ENCODE data around the gene GALNT11.
"Not testable (repeated sequence)": the region's sequence is repeated elsewhere in the genome, so short reads cannot be mapped to it uniquely, and the experiment has no call there.

GALNT11 gene

DNA sequence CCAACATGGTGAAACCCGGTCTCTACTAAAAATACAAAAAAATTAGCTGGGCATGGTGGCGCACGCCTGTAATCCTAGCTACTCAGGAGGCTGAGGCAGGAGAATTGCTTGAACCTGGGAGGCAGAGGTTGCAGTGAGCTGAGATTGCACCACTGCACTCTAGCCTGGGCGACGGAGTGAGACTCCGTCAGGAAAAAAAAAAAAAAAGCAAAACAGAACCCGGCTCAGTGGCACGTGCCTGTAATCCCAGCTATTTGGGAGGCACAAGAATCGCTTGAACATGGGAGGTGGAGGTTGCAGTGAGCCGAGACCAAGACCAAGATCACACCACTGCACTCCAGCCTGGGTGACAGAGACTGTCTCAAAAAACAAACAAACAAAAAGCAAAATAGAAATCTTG, 3.7 kb upstream of the GALNT11 start:
- DNase-seq (ENCODE audit: low read depth in 1 of 2, low spot score in 1 of 2); H3K27ac ChIP-seq (replicated peaks); H3K27me3 ChIP-seq (ENCODE audit: insufficient read depth, poor library complexity, severe bottlenecking); H3K4me3 ChIP-seq (replicated peaks; ENCODE audit: insufficient read depth, low read length): not testable (repeated sequence)

DNA sequence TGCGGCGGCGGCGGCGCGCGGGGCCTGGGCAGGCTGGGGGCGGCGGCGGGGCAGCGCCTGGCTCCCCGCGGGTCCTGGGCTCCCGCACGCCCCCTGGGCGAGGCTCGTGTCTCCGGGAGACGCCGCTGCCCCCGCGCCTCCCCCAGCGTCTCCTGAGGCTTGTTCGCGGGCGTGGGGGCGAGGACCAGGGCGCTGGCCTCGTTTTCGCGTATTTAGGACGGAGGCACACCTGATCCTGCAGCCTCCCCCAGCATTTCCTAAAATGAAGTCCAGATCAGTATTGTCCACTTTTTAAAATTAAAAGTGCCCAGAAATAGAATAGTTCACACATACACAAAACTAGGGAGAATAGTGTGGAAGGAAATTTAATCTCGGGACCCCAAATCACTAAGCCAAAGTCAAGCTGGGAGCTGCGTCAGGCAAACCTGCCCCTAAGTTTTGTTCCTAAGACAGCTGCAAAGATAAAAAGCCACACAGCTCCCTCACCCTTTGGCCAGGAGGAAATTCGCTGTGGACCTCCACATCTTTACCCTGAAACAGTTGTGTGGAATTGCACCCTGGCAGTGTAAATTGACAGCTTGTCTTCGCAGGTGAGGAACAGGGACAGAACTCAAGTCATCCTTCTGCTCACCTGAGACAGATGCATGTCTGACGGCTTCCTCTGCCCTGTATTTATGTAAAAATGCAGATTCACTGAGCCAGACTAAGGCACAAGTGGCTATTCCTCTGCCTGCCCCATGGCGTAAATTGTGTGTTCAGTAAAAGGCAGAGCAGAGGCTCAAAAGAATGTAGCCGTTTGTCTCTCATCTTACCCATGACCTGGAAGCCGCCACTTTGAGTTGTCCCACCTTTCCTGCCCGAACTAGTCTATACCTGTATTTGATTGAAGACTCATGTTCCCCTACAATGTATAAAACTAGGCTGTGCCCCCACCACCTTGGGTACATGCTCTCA, 740 bp downstream of the GALNT11 start:
- DNase-seq (ENCODE audit: low read depth in 1 of 2, low spot score in 1 of 2) = no peak
- TF ChIP-seq, protein P1, sequence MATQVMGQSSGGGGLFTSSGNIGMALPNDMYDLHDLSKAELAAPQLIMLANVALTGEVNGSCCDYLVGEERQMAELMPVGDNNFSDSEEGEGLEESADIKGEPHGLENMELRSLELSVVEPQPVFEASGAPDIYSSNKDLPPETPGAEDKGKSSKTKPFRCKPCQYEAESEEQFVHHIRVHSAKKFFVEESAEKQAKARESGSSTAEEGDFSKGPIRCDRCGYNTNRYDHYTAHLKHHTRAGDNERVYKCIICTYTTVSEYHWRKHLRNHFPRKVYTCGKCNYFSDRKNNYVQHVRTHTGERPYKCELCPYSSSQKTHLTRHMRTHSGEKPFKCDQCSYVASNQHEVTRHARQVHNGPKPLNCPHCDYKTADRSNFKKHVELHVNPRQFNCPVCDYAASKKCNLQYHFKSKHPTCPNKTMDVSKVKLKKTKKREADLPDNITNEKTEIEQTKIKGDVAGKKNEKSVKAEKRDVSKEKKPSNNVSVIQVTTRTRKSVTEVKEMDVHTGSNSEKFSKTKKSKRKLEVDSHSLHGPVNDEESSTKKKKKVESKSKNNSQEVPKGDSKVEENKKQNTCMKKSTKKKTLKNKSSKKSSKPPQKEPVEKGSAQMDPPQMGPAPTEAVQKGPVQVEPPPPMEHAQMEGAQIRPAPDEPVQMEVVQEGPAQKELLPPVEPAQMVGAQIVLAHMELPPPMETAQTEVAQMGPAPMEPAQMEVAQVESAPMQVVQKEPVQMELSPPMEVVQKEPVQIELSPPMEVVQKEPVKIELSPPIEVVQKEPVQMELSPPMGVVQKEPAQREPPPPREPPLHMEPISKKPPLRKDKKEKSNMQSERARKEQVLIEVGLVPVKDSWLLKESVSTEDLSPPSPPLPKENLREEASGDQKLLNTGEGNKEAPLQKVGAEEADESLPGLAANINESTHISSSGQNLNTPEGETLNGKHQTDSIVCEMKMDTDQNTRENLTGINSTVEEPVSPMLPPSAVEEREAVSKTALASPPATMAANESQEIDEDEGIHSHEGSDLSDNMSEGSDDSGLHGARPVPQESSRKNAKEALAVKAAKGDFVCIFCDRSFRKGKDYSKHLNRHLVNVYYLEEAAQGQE (IDR thresholded peaks at IDR 0.05; ENCODE audit: insufficient replicate concordance, low read depth) = no peak
- Histone ChIP-seq H3K4me3 (replicated peaks; ENCODE audit: insufficient read depth, low read length) (peak overlapping the region; percentile 70), H3K27ac (replicated peaks) (peak overlapping the region; percentile 80), H3K27me3 (ENCODE audit: insufficient read depth, poor library complexity, severe bottlenecking) (no peaks in the 10 kb centered on the region)

DNA sequence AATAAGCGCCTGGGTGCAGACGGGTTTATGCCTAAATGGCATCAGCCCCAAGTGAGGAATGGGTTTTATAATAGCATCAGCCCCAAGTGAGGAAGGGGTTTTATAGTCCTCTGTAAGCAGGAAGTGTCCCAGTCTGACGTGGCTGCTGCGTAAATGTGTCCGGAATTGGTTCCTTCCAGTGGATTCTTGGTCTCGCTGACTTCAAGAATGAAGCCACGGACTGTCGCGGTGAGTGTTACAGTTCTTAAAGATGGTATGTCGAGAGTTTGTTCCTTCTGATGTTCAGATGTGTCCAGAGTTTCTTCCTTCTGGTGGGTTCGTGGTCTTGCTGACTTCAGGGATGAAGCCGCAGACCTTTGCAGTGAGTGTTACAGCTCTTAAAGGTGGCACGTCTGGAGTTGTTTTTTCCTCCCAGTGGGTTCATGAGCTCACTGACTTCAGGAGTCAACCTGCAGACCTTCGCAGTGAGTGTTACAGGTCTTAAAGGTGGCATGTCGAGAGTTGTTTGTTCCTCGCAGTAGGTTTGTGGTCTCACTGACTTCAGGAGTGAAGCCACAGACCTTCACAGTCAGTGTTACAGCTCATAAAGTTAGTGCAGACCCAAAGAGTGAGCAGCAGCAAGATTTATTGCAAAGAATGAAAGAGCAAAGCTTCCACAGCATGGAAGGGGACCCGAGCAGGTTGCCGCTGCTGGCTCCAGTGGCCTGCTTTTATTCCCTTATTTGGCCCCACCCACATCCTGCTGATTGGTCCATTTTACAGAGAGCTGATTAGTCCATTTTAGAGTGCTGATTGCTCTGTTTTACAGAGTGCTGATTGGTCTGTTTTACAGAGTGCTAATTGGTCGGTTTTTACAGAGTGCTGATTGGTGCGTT, 2.3 kb downstream of the GALNT11 start:
- H3K27ac ChIP-seq (replicated peaks); DNase-seq (ENCODE audit: low read depth in 1 of 2, low spot score in 1 of 2); H3K27me3 ChIP-seq (ENCODE audit: insufficient read depth, poor library complexity, severe bottlenecking); H3K4me3 ChIP-seq (replicated peaks; ENCODE audit: insufficient read depth, low read length): not testable (repeated sequence)

DNA sequence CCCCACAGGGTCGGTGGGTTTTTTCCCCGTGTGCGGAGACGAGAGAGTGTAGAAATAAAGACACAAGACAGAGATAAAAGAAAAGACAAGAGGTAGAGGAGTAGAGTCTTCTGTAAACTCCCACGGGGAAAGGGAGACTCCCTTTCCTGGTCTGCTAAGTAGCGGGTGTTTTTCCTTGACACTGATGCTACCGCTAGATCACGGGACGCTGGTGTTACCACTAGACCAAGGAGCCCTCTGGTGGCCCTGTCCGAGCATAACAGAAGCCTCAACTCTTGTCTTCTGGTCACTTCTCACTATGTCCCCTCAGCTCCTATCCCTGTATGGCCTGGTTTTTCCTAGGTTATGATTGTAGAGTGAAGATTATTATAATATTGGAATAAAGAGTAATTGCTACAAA, 4.6 kb downstream of the GALNT11 start:
- not testable (repeated sequence) for H3K4me3 ChIP-seq (replicated peaks; ENCODE audit: insufficient read depth, low read length); H3K27ac ChIP-seq (replicated peaks); H3K27me3 ChIP-seq (ENCODE audit: insufficient read depth, poor library complexity, severe bottlenecking)
- DNase-seq (ENCODE audit: low read depth in 1 of 2, low spot score in 1 of 2) = peak; percentile 21 to 74

DNA sequence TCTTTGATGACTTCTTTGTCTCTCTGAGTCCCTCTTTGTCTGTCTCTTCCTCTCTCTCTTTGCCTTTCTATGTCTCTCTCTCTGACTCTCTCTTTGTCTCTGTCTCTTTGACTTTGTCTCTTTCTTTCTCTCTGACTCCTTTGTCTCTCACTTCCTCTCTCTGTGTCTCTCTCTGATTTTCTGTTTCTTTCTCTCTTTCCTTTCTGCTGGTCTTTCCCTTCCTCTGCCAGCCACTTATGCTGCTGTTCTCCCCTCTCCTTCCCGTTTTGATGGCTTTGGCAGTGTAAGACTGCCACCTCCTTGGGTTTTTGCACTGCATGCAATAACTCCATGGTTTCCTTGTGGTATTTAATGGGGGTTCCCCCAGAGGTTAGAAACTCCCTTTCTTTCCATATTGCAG, 5.2 kb downstream of the GALNT11 start:
- peak in 1 of 2 experiments; percentile 47 for DNase-seq (ENCODE audit: low read depth in 1 of 2, low spot score in 1 of 2)
- H3K27ac ChIP-seq (replicated peaks); H3K4me3 ChIP-seq (replicated peaks; ENCODE audit: insufficient read depth, low read length); H3K27me3 ChIP-seq (ENCODE audit: insufficient read depth, poor library complexity, severe bottlenecking): not testable (repeated sequence)

DNA sequence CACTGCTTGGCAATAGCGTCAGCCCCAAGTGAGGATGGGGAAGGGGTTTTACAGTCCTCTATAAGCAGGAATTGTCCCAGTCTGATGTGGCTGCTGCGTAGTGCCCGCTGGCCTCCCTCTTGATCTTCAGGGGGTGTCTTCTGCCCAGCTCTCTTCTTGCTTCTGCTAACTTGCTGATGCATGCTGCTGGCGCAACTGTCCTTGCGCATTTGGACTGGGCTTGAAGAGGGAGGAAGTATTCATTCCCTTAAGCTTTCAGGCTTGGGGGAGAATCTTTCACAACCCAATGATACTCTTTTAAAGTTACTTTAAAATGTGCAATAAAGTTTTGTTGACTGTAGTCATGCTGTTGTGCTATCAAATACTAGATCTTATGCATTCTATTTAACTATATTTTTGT, 10.3 kb downstream of the GALNT11 start:
- peak in 1 of 2 experiments; percentile 66 for DNase-seq (ENCODE audit: low read depth in 1 of 2, low spot score in 1 of 2)
- H3K27me3 ChIP-seq (ENCODE audit: insufficient read depth, poor library complexity, severe bottlenecking) = no peaks in the 10 kb centered on the region
- no peak overlapping the region for H3K27ac ChIP-seq (replicated peaks)
- TF ChIP-seq SPI1 (IDR thresholded peaks at IDR 0.05; ENCODE audit: borderline replicate concordance, low read depth) = no peak
- TF ChIP-seq, protein P1 (IDR thresholded peaks at IDR 0.05; ENCODE audit: insufficient replicate concordance, low read depth) = no peak
- TF ChIP-seq, protein P2, sequence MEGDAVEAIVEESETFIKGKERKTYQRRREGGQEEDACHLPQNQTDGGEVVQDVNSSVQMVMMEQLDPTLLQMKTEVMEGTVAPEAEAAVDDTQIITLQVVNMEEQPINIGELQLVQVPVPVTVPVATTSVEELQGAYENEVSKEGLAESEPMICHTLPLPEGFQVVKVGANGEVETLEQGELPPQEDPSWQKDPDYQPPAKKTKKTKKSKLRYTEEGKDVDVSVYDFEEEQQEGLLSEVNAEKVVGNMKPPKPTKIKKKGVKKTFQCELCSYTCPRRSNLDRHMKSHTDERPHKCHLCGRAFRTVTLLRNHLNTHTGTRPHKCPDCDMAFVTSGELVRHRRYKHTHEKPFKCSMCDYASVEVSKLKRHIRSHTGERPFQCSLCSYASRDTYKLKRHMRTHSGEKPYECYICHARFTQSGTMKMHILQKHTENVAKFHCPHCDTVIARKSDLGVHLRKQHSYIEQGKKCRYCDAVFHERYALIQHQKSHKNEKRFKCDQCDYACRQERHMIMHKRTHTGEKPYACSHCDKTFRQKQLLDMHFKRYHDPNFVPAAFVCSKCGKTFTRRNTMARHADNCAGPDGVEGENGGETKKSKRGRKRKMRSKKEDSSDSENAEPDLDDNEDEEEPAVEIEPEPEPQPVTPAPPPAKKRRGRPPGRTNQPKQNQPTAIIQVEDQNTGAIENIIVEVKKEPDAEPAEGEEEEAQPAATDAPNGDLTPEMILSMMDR (IDR thresholded peaks at IDR 0.05; ENCODE audit: insufficient read depth, low read length) = no peak
- no peak for TF ChIP-seq GABPA (IDR thresholded peaks at IDR 0.05; ENCODE audit: low read depth)
- TF ChIP-seq POLR2AphosphoS5 (IDR thresholded peaks at IDR 0.05; ENCODE audit: low read depth) = no peak
- H3K4me3 ChIP-seq (replicated peaks; ENCODE audit: insufficient read depth, low read length) = no peak overlapping the region

DNA sequence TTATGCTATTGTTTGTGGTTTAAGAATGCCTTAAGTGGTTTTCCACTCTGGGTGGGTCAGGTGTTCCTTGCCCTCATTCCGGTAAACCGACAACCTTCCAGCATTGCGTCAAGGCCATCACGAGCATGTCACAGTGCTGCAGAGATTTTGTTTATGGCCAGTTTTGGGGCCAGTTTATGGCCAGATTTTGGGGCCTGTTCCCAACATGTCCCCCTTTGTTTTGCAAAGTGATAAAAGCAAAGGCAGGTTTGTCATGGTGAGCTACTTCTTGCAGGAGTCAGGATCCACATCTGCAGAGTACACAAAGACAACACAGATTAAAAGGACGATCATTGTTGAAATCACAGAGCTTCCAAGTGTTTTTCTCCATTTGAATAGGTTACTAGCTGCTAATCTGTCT, 12.9 kb downstream of the GALNT11 start:
- H3K27ac ChIP-seq (replicated peaks); H3K4me3 ChIP-seq (replicated peaks; ENCODE audit: insufficient read depth, low read length); H3K27me3 ChIP-seq (ENCODE audit: insufficient read depth, poor library complexity, severe bottlenecking); DNase-seq (ENCODE audit: low read depth in 1 of 2, low spot score in 1 of 2): not testable (repeated sequence)

DNA sequence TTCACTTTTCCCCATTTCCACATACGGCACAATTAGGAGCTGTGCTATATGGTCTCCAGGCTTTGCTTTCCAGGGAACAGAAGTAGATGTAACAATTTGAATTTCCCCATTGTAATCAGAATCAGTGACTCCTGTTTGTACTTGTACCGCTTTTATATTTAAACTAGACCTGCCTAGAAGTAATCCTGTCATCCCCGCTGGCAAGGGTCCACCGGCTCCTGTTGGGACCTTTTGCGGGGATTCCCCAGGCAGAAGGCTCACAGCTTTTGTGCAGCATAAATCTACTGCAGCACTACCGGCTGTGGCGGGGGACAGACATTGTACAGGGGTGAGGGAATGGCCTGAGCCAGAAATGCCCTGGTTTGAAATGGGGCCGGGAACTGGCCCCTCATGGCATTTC, 17.6 kb downstream of the GALNT11 start:
- not testable (repeated sequence) for H3K27me3 ChIP-seq (ENCODE audit: insufficient read depth, poor library complexity, severe bottlenecking); DNase-seq (ENCODE audit: low read depth in 1 of 2, low spot score in 1 of 2); H3K27ac ChIP-seq (replicated peaks); H3K4me3 ChIP-seq (replicated peaks; ENCODE audit: insufficient read depth, low read length)

DNA sequence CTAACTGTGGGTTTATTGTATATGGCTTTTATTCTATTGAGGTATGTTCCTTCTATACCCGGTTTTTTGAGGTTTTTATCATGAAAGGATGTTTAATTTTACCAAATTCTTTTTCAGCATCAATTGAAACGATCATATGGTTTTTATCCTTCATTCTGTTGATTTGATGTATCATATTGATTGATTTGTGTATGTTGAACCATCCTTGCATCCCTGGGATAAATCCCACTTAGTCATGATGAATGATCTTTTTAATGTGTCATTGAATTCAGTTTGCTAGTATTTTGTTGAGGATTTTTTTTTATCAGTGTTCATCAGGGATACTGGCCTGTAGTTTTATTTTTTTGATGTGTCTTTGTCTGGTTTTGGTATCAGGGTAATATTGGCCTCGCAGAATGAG, 19.4 kb downstream of the GALNT11 start:
- not testable (repeated sequence) for H3K27me3 ChIP-seq (ENCODE audit: insufficient read depth, poor library complexity, severe bottlenecking); DNase-seq (ENCODE audit: low read depth in 1 of 2, low spot score in 1 of 2); H3K27ac ChIP-seq (replicated peaks); H3K4me3 ChIP-seq (replicated peaks; ENCODE audit: insufficient read depth, low read length)
